Measurements from ENCODE around the gene PRPF31. TPM values are rescaled to one million over a fixed set of nuclear protein-coding genes. Genes with fewer than 3 reads are reported as not detected.
"Not testable (repeated sequence)": the region's sequence is repeated elsewhere in the genome, so short reads cannot be mapped to it uniquely, and the experiment has no call there.

Gene PRPF31
- total RNA-seq, 1 donor from 2014 or later, result 24.0 TPM

DNA sequence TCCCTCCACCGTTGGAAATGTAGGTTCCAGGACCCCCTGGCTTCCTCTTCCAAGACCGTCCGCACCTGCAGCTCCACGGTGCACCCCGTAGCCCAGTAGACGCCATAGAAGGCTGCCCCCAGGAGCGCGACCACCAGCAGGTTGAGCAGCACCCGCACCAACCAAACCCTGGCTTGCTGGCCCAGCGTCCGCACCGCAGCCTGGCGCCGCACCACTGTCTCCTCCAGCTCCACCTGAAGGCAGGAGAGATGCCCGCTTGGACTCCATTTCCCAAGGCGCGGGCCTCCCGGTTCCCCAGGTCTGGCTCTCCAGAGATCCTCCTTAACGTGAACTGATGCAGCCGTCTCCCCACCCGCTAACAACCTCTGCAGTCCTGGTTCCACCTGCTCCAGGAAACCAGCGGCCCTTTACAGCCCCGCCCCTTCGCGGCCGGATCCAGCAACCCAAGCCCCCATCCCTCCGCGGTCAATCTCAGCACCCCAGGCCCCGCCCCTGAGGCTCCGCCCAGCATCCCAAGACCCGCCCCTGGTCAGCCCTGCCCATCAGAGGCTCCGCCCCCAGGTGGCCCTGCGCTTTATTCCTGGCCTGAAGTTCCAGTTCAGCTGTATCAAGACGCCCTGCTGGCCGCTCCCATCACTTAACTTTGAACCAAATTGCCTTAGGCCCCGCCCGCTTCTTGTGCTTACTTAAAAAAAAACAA is 49.0 kb downstream of the PRPF31 start:
- no peak for DNase-seq

DNA sequence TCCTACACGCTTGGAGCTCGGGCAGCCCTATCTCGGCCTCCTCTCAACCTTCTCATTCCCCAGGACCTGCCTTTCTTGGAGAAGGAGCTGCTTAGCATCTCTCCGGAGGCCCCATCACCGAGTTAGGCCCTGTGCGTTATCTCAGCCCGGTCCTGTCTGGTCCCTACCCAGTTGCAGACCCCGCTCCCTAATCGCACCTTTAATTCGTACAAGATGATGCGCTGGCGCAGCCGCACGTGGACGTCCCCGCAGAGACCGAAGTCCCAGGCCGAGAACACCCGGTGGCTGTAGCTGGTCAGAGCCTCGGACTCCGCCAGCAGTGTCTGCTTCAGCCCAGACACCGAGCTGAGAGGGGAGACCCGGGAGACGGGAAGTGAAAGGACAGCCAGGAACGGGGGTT is 49.7 kb downstream of the PRPF31 start:
- no peak for DNase-seq

DNA sequence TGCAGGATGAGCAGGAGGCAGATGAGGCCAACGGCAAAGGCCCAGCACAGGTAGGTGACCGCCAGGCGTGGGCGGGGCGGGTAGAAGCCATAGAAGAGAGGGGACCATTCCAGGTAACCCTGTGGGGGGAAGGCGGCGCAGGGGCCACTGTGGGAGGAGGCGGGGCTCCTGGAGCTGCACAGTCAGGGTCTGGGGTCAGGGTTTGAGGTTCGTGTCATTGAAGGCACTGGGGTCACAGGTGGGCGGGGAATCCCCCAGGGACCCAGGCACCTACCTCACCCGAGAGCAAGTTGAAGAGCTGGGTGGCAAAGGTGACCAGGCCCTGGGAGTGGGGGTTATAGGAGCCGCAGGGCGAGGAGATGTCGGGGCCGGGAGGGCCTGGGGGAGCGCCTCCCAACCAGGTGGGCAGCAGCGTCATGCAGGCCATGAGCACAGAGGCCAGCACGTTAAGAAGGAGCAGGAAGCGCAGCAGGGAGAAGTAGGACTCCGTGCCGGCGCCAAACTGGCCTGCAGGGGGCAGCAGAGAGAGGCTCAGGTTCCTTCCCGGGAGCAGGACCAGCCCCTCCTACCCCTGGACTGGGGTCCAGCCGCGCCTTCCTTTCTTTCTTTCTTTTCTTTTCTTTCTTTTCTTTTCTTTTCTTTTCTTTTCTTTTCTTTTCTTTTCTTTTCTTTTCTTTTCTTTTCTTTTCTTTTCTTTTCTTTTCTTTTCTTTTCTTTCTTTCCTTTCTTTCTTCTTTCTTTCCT is 52.8 kb downstream of the PRPF31 start:
- DNase-seq, result peak; percentile 74

DNA sequence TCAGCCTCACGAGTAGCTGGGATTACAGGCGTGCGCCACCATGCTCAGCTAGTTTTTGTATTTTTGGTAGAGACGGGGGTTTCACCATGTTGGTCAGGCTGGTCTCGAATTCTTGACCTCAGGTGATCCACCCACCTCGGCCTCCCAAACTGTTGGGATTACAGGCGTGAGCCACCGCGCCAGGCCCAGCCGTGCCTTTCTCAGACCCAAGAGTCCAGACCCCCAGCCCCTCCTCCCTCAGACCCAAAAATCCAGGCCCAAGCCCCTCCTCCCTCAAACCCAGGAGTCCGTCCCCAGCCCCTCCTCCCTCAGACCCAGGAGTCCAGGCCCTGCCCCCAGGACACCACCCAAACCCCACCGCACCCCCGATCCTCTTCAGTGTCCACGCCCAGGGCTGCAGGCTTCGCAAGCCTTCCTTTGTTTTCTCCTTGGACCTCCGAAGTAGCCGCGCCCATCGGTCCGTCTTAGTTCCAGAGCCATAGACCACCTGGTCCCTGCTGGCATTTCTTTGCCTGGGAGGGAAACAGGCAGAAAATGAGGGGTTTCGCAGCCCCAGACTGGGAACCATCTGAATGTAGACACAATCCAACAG is 53.7 kb downstream of the PRPF31 start:
- no peak for DNase-seq

DNA sequence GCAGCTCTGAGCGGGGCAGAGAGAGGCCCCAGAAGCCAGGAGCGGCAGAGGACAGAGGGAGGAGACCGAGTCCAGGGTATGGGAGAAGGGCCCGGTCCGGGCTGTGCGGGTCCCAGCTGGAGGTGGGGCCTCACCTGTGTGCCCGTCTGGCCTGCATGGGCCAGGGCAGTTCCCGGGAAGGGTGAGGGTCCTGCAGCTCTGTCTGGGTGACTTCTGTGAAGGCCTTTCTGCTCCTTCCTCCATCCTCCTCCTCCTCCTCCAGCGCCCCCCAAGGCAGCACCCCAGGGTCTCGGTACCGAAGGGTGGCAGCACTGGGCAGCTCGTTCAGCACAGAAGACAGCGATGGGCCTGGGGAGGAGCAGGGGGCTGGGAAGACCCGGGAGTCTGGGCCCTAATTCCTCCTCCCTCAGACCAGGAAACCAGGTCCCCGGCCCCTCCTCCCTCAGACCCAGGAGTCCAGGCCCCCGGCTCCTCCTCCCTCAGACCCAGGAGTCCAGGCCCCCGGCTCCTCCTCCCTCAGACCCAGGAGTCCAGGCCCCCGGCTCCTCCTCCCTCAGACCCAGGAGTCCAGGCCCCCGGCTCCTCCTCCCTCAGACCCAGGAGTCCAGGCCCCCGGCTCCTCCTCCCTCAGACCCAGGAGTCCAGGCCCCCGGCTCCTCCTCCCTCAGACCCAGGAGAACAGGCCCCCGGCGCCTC is 56.3 kb downstream of the PRPF31 start:
- not testable (repeated sequence) for DNase-seq

DNA sequence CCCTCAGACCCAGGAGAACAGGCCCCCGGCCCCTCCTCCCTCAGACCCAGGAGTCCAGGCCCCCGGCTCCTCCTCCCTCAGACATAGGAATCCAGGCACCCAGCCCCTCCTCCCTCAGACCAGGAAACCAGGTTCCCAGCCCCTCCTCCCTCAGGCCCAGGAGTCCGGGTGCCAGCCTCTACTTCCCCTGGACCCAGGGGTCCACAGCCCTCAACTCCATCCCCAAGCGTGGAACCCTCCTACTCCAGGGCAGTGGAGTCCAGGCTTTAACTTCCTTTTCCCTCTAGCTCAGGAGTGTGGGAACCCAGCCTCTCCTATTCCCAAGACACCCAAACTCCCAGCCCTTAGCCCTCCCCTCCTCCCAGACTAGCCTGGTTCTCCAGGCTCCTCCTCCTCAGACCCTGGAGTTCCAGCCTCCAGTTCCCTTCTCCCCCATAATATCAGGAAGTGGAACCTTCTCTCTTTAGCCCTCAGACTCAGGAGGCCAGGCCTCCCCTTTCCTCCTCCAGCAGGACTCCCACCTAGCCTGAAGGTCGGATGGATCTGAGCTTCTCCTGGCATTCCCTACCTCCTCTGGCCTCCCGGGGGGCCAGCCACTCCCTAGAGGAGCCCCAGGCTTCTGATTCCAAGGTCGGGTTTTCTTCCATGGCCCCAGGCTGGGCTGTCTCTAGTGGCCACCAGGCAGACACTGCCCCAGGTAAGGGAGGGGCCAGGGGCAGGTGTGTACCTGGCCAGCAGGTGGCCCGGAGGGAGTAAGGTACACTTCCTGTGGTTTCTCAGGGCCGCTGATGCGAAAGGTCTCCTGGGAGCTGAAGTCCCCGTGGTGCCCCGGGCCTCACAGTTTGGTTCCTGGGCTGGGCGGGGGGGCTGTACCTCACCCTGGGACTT is 57.2 kb downstream of the PRPF31 start, which contains the start of gene TMC4:
Gene TMC4, minus strand, starts transcription at position 690 of the 888 bp plus-strand sequence. Its CDS starts 43 bp downstream, at position 647.
- DNase-seq, result no peak

DNA sequence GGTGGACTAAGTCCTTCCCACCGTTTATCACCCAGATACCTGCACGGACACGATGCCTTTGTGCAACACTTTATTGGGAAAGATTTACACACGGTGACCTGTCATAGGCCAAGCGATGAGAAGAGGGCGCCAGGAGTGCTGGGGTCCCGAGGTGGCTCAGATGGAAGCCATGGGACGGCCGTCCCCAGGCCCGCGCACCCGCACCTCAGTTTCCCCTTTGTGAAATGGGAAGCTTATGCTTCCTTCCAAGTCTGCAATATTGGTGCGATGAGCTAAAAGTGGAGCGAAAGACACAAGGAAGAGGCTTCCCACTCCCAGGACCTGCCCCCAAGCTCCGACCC is 57.8 kb downstream of the PRPF31 start:
- no peak for DNase-seq

DNA sequence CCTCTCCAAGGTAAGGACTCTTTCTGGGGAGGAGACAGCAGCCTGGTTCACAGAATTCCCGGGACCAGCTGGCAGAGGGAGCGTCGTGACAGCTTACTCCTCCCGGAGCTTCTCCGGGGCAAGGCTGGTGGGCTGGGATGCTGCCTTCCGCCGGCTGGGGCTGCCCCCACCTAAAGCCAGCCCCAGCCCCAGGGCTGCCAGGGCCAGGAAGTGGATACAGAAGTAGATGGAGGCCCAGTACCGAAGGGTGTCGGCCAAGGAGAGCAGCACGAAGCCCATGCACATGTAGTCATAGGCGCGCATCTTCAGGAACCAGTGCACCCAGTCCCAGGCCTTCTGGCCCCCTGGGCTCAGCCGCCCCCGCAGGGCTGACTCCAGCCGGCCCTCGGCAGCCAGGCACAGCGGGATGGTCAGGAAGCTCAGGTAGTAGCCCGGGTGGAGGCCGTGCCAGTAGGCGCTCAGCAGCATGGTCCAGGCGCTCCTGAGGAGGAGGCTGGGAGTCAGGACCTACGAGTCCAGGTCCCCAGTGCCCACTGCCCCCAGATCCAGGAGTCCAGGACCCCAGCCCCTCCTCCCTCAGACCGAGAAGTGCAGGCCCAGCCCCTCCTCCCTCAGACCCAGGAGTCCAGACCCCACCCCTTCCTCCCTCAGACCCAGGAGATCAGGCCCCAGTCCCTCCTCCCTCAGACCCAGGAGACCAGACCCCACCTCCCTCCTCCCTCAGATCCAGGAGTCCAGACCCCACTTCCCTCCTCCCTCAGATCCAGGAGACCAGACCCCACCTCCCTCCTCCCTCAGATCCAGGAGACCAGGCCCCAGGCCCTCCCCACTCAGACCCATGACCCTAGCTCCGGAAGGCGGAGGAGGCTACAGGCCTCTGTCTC is 58.6 kb downstream of the PRPF31 start:
- no peak for DNase-seq

DNA sequence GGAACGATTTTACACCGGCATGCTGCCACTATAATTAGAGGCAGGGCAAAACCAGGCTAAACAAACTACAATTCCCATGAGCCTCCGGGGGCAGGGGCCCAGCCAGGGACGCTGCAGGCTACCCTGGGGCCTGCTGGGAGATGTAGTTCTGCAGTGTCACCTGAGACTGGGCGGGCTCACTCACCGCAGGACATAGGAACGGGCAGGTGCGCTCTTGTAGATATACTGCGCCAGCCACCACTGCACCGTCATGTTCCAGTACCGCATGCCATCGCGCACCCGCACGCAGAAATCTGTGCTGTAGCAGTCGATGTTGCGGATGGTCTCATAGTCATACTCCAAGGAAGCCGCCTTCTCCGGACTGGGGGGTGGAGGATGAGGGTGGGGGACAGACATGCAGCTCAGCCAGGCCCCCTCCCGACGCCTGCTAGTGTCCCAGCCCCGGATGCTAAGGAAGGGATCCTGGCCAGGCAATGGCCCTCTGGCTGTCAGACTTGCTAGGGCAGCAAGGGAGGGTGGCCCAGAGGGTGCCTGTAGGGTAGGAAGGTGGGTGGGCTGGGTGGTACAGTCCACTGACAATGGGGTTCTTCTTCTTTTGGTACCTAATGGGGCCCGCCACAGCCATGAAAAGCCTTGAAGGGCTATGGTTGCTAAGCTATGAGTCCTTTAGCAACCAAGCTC is 63.2 kb downstream of the PRPF31 start:
- no peak for DNase-seq

DNA sequence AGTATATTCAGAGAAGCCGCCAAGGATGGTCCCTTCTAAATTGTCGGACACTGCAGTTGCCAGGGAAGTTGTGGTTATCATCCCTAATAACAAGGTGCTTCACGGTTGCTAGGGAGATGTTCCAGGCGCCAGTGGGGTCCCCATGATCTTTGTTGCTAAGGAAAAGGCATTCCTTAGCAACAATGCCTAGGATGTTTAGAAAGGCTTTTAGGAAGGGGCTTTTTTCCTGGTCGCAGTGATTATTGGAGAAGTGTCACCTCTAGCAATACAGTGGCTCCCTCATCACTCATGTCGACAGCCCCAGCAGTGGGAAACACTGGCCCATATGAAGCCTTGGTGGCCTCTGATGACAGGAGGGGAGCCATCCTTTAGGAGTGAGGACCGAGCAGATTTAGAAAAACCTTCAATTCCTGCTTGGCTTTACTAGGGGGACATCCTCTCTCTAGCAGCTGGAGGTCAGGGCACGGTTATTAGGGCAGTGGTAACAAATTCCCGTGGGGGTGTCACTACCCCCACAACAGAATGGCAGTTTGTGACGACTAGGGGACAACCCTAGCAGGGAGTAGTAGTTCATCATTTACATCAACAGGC is 63.8 kb downstream of the PRPF31 start:
- DNase-seq, result no peak

DNA sequence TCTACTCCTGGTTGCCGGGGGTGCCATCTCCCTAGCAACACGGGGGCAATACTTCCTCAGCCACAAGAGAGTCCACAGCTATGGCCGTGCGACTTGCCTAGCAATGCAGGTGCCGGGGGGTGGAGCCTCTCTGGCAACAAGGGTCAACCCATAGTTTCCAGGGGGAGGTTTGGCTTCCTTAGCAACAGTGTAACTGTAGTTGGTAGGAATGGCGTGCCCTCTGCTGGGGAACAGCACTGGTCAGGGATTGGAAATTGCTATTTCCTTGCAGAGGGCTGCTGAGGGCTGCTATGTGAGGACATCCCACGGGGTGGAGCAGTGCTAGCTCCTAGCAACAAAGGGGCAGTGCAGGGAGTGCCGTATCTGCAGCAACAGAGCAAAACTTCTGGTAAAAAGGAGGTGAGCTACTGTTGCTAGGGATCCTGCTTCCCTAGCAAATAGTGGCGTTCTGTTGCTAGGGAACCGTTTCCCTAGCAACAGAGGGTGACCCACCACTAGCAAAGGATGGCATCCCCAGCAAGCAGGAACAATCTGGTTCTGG is 64.4 kb downstream of the PRPF31 start:
- DNase-seq, result peak; percentile 22

DNA sequence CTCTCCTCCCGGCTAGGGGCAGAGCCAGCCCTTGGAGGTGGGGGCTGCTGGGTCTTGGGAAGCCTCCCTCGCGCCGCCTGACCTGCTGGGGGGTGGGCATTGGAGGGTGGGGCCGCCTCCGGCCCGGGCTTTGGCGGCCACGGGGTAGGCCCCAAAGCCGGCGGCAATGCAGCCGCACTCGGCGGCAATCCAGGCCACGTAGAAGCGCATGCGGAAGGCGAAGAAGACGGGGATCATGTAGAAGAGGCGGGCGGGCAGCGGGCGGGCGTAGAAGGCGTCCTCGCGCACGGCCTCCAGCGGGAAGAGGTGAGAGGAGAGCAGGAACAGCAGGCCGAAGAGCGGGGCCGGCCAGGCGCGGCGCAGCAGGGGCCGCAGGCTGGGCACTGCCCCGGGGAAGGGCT is 65.1 kb downstream of the PRPF31 start:
- no peak for DNase-seq

Other genes starting within 250 kb of the PRPF31 start
- 3.3 TPM for gene MYADM, start 247.9 kb upstream of the PRPF31 start, total RNA-seq
- gene PRKCG, start 233.6 kb upstream of the PRPF31 start, total RNA-seq, result 1.7 TPM
- gene CACNG7, start 206.5 kb upstream of the PRPF31 start, total RNA-seq, result 10.9 TPM
- gene CACNG8, start 152.8 kb upstream of the PRPF31 start, total RNA-seq, result 4.7 TPM
- 0.47 TPM for gene CACNG6, start 124.1 kb upstream of the PRPF31 start, total RNA-seq
- gene VSTM1, start 51.9 kb upstream of the PRPF31 start, total RNA-seq, result not detected
- not detected for gene TARM1, start 34.4 kb upstream of the PRPF31 start, total RNA-seq
- 0.47 TPM for gene OSCAR, start 15.0 kb upstream of the PRPF31 start, total RNA-seq
- gene NDUFA3, start 12.9 kb upstream of the PRPF31 start, total RNA-seq, result 10.8 TPM
- 5.8 TPM for gene TFPT, start 97 bp upstream of the PRPF31 start, total RNA-seq
- 4.4 TPM for gene CNOT3, start 22.0 kb downstream of the PRPF31 start, total RNA-seq
- 4.2 TPM for gene LENG1, start 44.0 kb downstream of the PRPF31 start, total RNA-seq
- not detected for gene TMC4, start 57.4 kb downstream of the PRPF31 start, total RNA-seq
- 19.2 TPM for gene MBOAT7, start 73.8 kb downstream of the PRPF31 start, total RNA-seq
- gene TSEN34, start 75.6 kb downstream of the PRPF31 start, total RNA-seq, result 34.2 TPM
- 1,641 TPM for gene RPS9, start 85.1 kb downstream of the PRPF31 start, total RNA-seq
- not detected for gene LILRB3, start 107.3 kb downstream of the PRPF31 start, total RNA-seq
- gene LILRA6, start 127.0 kb downstream of the PRPF31 start, total RNA-seq, result not detected
- gene LILRB5, start 141.5 kb downstream of the PRPF31 start, total RNA-seq, result 0.16 TPM
- gene LILRB2, start 165.4 kb downstream of the PRPF31 start, total RNA-seq, result not detected
- 0.78 TPM for gene LILRA5, start 197.4 kb downstream of the PRPF31 start, total RNA-seq
- gene LILRA4, start 223.4 kb downstream of the PRPF31 start, total RNA-seq, result 0.16 TPM
- 1.1 TPM for gene LAIR1, start 249.2 kb downstream of the PRPF31 start, total RNA-seq